GM18519 (cell line): ENCODE results near the gene TGM5.

Experiments used
- ATAC-seq: cut with Tn5 transposase; IDR thresholded peaks from one replicate; pipeline ENCODE4 v1.9.1; 2021; ENCODE audit warnings: mild to moderate bottlenecking, moderate library complexity; ENCODE audit not compliant: unreplicated experiment, low FRiP score

Gene TGM5

DNA sequence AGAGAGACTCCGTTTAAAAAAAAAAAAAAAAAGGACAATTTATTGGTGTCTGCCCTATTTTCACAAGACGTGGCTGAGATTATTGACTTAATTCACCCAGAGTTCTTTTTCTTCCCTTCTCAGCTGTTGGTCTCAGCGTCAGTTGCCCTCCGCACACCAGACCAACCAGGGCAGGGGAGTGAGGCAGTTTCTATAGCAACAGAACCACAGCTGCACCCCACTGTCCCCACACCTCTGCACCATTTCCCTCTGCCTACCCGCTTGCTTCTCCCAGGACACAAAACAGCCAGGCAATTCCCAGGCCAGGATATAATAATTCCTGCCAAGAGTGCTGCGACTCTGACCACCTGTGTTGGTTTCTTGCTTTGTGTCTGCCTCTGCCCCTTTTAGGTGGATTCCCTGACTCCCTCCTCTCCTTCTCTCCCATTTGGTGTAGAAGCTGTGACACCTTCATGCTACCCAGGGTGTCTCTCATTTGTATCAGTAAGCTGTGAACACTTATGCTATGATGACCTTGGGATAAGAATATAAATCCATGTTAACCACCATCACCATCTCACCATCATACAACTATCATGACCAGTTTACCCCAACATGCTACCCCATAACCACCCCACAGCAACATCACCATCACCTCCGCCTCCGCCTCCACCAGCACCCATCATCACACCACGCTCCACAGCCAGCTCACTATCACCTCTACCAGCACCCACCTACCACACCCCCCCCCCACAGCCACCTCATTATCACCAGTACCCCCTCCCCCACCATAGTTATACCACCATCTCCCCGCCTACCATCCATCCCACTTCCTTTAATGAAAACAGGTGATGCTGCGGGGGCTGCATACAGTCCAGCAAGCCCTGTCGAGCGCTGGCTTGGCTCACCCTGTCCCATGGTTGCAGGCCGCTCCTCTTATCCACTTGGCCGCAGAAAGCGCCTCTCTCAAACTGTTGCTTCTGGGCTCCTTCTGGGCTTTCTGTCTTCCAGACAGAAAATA is 46.5 kb downstream of the TGM5 start:
- no peak for ATAC-seq

DNA sequence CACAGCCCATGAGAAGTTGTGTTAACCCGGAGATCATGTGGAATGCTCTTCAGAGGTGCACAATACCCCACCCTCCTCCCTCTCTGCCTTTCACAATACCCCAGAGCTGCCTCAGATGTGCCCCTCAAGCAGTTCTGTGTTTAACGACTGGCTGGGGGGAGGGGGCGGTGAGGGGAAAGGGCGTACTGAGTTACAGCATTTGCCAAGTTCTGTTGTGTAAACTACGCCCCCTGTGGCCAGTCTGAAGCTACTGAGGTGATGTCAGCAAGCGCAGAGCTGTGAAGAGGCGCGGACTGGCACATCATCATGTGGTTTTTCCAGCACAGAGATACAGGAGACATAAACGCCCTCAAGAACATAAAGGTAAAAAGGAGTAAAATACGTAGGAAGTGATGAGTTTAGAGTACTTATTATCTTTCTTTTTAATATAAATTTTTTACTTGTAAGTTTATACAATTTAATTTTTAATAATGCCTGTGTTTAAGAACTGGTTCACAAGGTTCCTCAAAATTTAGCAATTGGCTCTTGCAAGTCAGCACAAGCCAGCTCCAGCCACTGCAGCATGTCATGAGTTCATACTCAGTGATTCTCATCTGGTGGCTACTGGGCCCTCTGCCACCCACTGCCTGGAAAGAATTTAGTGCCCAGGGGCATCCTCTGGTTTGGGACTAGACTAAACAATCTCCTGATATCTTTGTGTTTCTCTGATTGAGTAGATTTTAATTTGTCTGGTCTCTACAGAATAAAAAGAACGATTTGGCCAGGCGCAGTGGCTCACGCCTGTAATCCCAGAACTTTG is 47.6 kb downstream of the TGM5 start:
- ATAC-seq: no peak

DNA sequence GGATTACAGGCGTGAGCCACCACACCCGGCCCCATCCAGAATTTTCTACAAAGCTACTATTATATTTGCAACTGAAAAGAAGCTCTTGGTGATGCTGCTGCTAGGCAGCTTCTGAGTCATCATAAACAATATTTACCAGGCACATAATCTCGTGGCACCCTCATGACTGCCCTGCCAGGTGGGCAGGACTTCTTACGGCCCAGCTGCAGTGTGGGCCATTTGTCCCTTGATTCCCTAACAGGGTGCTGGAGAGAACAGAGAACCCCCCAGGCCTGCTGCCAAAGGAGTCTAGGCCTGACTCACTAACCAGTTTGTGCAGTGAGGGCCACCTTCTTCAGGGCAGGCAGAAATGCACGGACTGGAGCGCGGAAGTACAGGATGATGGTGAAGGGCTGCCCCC is 50.8 kb downstream of the TGM5 start:
- no peak for ATAC-seq

DNA sequence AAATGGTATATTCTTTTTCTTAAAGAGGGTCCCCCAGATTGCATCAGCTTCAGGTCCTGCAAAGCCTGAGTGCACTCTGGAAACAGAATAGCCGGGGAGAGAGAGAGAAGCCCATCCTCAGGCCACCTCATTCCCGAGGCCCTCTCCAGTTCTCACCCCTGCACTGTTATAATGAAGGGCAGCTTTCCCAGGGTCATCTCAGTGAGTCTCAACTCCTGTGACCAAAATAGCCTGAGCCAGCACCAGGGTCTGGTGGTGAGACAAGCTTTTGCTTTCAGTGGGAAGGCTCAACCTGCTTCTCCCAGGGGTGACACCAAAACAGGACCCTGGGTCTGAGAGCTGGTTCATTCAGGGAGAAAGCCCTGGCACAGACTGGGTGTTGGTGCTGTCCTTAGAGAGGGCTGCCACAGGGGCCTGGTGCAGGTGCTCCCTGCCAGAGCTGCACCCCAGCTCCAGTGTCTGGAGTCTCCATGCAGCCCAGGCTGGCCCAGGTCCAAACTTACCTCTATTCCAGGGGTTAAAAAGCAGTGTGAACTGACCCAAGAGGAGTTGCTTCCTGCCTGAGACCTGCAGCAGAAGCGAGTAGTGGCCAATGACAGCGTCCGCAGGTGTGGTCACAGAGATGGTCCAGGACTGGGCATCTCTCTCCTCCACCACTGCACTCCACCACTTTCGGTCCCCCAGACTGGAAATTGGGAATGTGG is 52.0 kb downstream of the TGM5 start:
- ATAC-seq: no peak

DNA sequence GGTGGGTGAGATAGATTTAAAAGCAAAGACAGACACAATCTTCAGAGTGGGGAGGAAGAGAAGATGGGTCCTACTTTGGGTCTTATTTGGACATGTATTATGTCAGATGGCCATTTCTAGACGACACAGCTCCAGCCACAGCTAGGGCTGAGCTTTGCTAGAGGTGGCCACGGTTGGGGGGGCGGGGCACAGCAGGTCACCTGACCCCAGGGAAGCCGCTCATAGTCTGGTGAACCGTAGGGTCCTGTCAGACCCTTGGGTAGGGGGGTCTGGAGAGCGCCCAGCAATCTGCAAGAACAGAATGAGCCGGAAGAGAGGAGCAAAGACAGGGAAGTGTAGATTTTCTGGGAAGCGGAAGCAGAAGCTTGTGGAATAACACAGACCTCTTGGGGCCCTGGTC is 52.6 kb downstream of the TGM5 start:
- ATAC-seq: no peak

DNA sequence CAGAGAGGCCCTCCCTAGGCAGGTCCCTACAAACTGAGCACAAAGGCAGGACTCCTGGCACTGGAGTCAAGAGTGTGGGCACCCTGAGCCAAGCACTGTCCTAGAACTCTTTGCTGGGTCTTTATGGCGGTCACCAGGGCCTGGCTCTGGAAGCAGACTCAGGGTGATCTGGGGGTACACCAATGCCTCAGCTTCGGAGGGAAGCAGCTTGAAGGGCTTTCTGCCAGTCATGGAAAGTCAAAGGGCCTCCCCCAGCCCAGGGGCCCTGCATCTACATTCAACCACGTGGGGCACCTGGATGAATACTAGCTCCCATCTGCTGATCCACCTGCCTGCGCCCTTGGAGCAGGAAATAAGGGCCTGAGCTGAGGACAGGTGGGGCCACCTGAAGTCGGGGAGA is 53.3 kb downstream of the TGM5 start:
- no peak for ATAC-seq

DNA sequence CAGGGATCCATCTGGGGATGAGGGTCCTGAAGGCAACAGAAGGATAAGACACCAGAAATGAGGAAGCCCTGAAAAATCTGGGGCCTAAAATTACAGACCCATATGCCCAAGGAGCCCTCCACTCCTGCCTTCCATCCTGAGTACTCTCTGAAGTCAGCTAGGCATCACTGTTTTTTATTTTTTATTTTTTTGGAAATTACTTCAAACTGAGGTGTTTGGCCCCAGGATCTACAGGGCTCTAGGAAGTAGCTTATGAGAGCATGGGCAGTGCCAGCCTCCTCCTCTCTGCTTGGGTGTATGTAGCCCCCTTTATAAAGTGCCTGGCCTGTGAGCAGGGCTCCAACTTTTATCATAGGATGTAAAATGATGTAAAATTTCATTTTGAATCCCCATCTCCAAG is 53.8 kb downstream of the TGM5 start:
- no peak for ATAC-seq

DNA sequence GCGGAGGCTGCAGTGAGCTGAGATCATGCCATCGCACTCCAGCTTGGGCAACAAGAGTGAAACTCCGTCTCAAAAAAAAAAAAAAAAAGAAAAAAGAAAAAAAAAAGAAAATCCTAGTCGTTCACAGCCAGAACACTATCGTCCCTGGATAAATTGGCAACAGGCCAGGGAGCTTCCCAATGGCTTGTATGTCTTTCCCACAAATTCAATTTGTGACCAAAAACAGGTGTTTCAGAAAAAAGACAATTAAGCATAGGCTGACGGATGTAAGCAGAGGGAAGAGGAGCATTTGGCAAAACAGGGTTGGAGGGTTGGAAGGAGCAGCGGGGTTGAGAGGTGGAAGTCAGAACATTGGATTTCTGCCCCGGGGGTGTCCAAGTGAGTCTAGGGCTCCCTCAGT is 54.4 kb downstream of the TGM5 start:
- ATAC-seq: no peak

DNA sequence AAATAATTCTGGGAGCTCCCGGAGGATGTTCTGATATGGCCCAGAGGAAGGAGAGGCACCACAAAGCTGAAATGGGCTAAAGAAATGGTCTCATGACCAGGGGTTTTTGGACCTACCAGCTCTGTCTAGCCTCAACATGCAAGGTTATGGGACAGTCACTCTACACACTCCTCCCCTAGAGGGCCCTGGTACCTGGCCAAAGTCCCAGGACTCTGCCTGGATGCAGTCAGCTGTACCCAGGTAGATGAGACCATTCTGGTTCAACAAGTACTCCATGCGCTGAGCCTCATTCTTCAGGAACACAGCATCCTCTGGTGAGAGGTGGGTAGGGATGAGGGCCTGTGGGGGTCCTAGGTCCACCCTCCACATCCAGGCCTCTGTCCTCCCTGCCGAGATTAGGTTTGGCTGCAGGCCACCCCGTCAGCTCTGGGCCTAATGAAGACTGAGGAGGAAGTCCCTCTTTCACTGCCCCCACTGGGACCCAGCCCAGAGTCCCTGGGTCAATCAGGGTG is 55.4 kb downstream of the TGM5 start:
- no peak for ATAC-seq

DNA sequence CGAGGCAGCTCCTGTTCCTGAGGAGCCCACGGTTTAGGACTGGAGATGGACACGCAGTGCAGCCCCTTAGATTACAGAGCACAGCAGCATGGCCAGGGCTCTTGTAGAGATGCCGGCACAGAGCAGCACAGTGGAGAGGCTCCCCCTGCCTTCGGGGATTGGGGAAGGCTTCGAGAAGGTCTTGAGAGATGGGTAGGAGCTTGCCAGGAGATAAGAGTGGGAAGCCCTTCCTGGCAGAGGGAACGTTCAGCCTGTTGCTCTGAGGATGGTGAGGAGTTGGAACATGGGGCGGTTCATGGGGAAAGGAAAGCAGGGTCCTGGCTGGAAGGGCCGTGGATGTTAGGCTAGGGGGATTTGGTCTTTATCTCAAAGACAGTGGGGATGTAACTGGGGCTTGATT is 55.9 kb downstream of the TGM5 start:
- no peak for ATAC-seq

DNA sequence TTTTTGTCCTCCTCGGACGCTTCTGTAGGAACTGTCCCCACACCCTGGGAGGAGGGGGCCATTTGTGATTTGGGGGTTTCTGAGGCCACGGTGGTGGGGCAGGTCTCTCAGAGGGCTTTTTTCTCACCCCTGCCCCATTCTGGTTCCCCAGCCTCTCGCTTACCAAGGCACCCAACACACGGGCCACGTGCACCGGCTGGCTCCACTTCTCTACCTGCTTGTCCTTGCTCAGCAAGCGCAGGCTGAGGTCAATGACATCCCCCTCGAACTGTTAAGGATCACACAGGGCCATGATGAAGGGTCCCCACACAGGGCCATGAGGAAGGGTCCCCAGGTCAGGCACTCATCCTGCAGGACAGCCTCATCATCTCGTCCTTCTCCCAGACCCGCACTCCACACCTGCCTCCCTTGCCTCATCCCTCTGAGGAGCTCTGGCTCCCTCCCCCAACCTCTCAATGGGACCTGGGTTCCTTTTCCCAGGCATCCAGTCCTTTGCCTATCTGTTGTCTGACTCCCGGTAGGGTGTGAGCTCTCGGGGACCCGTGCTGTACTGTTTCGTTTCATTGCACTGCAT is 56.5 kb downstream of the TGM5 start:
- no peak for ATAC-seq

DNA sequence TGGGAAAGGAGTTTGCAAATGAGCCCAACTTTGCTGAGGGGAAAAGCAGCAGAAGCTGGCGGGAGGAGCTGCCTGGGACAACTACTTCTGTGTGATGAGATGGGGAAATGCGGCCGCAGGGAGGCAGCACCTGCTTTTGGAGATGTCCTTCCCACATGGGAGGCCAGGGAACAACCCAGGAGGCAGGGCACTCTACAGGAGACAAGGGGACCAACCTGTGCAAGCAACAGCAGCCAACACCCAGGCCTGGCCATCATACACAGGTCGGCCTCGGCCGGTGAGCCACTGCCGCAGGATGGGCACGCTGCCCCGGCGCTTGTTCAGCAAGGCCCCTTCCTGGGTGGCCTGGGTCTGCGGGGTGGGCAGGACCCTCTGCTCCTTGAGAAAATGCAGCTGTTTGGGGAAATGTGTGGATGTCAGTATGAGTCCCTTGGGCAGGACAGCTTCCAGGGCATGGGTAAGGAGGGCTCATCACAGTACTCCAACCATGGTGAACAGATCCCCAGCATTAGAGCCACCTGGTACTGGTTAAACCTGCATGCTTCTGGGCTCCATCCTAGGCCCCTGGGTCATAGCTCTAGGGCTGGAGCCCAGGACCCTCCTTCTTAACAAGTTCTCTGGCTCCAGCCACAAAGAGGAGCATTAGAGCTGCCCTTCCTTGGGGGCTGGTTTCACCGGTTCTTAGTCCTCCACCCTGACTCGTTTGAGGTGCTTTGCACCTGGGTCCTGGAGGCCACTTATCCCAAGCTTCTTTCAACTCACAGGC is 57.5 kb downstream of the TGM5 start:
- no peak for ATAC-seq

DNA sequence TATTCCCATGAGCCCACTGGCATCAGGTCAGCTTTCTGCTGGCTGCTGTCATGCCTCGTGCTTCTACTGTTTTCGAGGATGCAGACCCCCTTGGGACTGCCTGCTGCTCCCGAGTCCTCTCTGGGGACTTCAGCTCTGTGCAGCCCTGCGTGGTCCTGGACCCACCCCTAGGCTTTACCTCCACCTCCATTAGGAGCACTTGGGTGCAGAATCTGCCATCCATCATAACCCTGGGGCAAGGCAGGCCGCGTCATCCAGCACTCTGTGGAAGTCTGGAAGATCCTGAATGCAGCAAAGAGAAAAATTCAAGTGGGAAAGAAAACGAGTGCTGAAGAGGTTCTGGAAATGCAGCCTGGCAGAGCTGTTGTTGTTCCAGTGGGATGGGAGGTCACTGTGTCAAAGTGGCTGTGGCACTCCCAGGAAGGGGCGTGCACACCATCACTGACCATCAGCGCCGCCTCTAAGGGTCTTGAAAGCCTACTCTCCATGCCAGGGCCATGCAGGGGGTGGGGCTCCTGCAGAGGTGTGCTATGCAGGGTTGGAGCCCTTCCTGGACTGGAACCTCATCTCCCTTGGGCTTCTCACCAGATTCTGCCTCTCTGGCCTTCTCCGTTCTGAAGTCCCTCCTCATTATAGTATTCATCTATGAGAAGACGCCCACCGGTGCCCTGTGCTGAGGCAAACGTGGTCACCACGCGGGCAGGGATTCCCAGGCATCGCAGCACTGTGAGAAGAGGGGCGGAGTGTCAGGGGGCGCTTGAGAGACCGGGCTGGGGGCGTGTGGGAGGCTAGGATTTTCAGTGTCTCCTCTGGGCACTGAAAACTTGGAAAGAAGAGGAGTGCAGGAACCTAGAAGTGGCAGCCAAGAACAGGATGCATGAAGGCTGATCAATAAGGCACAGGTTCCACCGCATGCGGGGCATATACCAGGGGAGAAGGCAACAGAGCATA is 58.4 kb downstream of the TGM5 start:
- ATAC-seq: no peak

DNA sequence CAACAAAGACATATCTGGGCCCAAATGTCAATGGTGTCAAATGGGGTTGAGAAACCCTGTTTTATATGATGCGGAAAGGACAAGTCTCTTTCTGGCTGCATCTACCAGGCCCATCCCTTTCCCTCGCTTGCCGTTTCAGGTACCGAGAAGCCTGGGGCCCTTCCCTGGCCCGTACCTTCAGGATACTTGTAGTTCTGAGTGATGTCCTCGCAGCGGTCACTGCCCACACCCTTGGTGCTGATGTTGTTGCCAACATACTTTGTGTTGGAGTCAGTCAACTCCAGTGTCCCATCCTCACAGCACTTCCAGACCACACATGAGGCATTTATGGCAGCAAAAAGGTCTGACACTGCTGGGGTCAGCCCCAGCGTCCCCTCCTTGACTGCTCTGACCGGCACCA is 59.7 kb downstream of the TGM5 start:
- ATAC-seq: no peak

DNA sequence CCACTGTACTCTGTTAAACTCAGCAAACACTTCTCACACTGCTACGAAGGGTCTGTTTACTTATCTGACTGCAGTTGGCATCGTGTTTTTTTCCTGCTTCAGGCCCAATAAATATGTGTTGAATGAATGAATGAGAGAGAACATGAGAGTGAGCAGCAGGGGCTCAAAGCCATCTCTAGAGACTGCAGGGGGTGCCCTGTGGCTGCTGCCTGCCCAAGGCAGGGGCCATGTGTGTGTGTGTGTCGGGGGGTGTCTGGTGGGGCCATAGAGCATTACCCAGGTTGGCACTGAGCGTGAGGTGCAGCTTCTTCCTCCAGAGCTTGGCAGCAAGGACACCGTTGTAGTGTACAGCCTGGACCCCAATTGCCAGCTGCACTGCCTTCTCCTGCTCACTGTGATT is 60.7 kb downstream of the TGM5 start:
- ATAC-seq: no peak

DNA sequence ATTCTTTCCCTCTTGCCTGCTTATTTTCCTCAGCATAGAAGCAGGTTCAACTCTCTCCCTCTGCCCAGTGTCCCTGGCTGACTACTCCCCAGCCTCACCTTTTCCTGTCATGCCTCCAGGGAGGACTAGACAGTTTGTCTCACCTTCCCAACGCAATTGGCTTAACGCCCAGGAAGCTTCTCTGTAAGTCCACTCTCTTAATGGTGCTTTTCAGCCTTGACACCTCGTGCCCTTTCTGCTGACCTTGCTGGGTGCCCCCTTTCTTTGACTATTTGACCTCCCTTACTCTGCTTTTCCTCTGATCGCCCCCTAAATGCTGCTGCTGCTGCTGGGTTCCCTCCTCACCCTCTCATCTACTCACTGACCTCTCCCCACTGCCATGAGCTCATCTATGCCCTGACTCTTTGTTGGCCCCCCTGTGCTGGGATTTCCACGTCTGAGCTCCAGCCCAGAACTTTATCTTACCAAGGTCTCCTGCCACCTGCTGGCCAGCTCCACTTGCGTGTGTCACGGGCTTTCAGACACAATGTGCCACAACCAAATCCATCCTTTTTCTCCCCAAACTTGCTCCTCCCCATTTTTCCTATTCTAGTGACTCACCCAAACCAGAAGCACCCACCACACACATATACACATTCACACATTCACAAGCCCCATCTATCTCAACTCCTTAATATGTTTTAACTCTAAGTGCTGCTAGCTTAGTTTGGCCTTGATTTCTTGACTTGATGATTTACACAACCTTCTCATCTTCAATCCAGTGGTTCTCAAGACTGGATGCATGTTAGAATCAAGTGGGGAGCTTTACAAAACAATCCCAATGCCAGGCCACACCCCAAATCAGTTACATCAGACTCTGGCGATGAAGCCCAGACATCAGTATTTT is 62.5 kb downstream of the TGM5 start:
- no peak for ATAC-seq

DNA sequence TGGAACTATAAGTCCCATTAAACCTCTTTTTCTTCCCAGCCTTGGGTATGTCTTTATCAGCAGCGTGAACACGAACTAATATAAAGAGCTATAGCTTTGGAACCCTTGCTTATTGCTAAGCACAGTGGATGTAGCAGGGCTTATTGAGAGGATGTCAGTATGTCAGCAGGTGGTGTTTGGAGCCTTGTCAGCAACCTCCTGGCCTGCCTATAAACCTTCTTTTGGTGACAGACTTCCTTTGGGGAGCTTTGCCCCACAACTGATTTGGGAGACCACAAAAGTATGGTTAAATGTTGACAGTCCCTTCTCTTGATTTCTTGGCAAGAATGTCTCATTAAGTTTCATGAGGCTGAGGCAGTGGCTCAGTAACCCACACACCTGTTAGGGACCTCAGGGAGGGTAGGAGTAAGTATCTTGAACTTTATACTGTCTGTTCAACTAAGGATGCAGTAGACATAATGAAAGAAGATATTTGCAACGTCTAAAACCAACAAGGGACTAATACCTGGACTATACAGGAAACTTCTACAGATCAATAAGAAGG is 66.7 kb downstream of the TGM5 start:
- no peak for ATAC-seq
